Measurements from ENCODE around the gene AKAP4.

DNA sequence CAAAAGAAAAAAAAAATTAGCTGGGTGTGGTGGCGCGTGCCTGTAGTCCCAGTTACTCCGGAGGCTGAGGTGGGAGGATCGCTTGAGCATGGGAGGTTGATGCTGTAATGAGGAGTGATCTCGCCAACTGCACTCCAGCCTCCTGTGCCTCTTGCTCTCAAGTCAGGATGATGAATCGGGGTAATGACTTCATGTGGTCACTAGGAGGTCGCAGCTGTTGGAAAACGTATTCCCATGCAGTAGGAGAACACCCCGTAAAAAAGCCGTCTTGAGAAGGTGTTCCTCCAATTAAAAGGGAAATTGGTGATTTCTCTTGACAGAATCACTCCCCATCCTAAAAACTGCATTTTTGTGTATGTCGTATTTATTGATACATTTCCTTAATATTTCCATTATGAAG lies 5.9 kb upstream of the AKAP4 start:
- TF ChIP-seq, protein P1, sequence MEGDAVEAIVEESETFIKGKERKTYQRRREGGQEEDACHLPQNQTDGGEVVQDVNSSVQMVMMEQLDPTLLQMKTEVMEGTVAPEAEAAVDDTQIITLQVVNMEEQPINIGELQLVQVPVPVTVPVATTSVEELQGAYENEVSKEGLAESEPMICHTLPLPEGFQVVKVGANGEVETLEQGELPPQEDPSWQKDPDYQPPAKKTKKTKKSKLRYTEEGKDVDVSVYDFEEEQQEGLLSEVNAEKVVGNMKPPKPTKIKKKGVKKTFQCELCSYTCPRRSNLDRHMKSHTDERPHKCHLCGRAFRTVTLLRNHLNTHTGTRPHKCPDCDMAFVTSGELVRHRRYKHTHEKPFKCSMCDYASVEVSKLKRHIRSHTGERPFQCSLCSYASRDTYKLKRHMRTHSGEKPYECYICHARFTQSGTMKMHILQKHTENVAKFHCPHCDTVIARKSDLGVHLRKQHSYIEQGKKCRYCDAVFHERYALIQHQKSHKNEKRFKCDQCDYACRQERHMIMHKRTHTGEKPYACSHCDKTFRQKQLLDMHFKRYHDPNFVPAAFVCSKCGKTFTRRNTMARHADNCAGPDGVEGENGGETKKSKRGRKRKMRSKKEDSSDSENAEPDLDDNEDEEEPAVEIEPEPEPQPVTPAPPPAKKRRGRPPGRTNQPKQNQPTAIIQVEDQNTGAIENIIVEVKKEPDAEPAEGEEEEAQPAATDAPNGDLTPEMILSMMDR (IDR thresholded peaks at IDR 0.05): no peak
- no peak for TF ChIP-seq EZH2 (IDR thresholded peaks at IDR 0.05; ENCODE audit: borderline replicate concordance, insufficient read depth, low read depth, low read length, poor library complexity, severe bottlenecking)

All from B cell (primary cell).